CD4-positive, alpha-beta T cell treated with Interleukin-15 for 4 hours (primary cell): ENCODE results near the gene SFMBT1.

ENCODE experiments used
- DNase-seq: peaks from one replicate; pipeline ENCODE4 v3.0.0-alpha.2; 2020; ENCODE audit warnings: low spot score

The SFMBT1 gene

DNA sequence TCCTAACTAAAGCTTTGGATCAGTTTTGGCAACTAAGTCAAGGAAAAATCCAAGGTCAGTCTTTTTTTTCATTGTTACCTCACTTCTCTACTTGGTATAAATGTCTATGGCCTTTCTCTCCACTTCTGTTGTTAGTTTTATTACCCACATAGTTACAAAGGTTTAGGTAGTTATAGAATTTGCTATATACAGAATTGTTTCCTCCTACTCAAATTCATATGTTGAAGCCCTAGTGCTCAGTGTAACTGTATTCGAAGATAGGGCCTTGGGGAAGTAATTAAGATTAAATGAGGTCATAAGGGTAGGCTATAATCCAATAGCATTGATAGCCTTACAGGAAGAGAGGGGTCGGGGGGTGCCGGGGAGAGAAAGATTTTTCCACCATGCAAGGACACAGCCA lies 128.8 kb downstream of the SFMBT1 start:
- DNase-seq, result no peak

GRCh38 chr3:52915294-52915693 lies 130.6 kb downstream of the SFMBT1 start:
- DNase-seq, result no peak

GRCh38 chr3:52912885-52913731 lies 132.8 kb downstream of the SFMBT1 start:
- DNase-seq, result no peak

DNA sequence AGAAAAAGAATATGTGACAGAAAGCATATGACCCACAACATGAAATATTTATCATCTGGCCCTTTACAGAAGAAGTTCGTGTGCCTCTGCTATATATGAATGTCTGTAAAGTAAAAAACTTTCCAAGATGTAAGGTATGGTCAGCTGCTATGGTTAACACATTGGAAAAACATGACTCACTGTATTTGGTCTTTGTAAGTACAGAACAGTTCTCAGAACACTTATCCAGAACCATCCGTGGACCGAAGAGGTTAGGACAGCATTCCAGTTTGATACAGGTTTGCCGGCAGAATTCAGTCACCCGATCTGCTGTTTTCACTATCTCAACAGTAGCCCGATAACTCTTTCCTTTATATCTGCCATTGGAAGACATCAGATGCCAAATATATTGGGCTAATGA lies 135.1 kb downstream of the SFMBT1 start:
- DNase-seq, result no peak

DNA sequence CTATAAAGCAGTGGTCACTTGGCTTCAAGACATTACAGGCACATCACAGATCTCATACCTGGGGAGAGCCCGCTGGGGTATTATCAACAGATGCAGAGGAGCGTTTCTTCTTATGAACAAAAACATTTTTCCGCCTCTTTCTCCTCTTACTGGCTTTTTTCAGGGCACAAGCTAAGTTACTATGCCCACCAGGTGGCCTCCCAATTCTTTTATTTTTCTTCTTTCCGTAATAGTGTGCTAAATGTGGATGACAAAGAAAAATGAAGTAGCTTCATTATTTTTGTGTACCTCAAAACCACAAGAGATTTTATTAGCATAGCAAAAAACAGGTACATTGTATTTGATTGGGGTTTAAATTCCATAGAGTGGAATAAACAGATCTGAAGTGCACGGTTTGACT lies 138.4 kb downstream of the SFMBT1 start:
- DNase-seq, result no peak

GRCh38 chr3:52904552-52904951 lies 141.3 kb downstream of the SFMBT1 start:
- DNase-seq, result no peak

GRCh38 chr3:52904000-52904399 lies 141.9 kb downstream of the SFMBT1 start:
- no peak for DNase-seq

DNA sequence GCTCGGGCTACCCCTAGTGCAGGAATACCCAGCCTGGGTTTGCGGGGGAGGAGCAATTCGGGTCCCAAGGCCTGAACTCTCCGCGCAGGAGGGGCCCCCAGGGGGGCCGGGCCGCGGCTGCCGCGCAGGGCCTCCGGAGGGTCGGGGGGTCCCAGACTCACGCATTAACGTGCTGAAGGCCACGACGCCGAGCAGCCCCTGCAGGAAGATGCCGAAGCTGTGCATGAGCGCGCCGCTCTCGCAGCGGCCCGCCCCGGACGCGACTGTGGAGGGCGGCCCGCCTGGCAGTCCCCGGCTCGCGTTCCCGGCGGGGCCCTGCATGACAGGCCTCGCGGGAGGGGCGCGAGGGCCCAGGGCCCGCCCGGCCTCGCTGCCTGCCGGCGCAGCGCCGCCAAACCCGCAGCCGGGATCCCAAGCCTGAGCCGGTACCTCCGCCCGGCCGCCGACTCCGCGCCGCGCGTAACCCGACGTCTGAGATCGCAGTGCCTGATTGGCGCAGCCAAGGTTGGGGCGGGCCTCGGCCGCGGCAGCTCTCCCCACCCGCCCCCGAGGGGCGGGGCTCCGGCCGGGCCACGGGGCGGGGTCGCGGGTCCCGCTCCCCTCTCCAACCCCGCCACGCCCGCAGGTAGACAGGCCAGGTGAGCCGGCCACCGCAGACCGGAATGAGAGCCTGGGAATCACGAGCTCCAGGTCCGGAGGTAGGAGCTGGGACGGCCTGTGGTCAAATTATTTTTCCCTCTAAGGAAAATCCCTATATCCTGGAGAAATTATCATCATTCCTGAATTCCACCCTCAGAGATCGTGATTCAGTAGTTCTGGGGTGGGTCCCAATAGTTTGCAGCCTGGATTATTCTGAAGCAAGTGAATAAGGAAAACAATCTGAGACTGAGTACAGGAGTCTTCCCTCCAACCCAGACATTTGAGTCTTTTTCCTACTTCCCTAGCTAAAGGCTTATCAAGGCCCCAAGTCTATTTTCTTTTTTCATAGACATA lies 148.4 kb downstream of the SFMBT1 start, which contains the start of gene STIMATE:
TSS of gene STIMATE (minus strand) at position 419 of the 993 bp plus-strand sequence. CDS start at position 321, 98 bp downstream.
- DNase-seq, result peak; percentile 87

DNA sequence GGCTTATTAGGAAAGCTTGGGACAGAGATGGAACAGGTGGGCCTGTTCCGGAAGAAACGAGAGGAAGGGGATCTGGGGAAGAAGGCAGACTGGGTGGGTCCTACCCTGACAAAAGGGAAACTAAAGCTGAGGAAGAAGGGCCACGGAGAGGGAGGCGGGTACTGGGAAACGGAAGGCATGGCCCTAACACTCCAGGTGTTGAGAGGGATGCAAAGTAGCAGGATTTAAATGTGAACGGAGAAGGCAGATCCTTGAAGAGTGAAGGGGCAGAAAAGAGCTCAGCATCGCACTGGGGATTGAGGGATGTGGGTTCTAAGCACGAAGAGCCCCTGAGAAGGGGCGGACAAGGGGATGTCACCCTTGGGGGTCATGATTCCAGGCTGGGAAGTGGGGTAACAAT lies 149.3 kb downstream of the SFMBT1 start:
- no peak for DNase-seq

GRCh38 chr3:52896151-52896550 lies 149.7 kb downstream of the SFMBT1 start:
- DNase-seq, result no peak

DNA sequence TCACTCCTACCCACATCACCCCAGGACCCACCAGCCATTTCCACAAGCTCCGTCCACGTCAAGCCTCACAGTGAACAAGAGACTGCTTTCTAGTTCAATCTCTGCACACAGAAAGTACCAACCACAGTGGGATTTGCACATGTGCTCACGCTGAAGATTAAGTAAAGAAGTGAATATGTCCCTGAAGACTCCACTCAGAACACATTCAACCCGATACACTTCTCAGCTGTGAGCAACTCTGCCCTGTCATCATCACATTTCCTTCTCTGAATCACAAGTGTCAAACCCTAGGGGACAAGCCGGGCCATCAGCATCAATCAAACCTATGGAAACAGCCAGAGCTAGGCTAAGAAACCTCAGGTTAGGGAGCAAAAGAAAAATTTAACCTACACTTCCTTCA lies 150.5 kb downstream of the SFMBT1 start:
- DNase-seq, result peak; percentile 28

GRCh38 chr3:52894756-52895155 lies 151.1 kb downstream of the SFMBT1 start:
- DNase-seq, result no peak

DNA sequence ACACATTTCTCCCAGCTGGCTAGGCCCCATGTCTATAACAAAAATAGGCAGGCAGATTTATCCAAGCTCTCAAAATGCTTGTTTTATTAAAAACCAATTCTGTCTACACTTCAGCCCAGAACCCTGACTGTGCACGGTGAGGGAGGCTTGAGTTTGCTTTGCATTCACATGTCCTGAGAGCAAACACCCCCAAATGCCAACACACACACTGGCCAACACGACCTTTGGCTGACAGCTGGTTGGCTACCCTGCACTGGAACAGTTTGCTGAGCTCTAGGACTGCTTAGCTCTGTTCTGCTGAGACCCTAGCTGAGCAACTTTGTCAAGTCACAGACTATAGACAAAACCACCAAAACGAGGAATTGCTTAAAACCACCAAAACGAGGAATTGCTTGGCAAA lies 152.2 kb downstream of the SFMBT1 start:
- DNase-seq, result no peak

- peak; percentile 47 for DNase-seq
Measured at GRCh38 chr3:52892625-52893311, 153.1 kb downstream of the SFMBT1 start.

DNA sequence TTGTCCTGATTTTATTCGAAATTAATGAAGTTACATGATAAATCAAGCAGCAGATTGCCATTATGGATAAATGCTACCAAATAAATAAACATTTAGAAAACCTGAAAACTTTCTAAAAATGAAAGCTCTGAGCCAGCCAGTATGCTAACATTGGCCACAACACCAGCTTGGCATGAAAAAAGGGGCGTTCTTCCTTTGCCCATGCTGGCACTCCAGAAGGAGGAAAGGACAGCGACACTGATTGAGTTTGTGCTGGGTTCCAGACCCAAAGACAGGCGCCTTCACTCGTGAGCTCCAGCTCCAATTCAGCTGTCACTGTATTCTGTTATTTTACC lies 153.6 kb downstream of the SFMBT1 start:
- no peak for DNase-seq

GRCh38 chr3:52891615-52892081 lies 154.2 kb downstream of the SFMBT1 start:
- no peak for DNase-seq

- no peak for DNase-seq
Measured at GRCh38 chr3:52891164-52891563, 154.7 kb downstream of the SFMBT1 start.

DNA sequence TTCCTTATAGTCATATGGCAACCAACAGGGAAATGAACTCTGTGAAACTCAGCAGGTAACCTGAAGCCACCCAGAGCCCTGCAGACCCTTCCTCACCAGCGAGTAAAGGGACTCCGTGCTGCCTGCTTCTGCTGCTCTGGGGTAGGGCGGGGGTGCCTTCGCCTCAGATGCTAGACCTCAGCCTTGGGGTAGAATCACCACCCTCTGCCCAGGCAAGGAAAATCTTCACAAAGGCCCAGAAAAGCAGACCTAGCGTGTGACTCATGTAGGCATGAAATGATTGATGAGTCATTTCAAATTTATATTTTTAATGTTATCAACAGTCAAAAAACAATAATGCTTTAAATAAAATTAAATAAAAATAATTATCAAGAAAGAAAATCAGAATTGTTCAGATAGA lies 155.1 kb downstream of the SFMBT1 start:
- DNase-seq, result peak; percentile 39

GRCh38 chr3:52889901-52890300 lies 156.0 kb downstream of the SFMBT1 start:
- no peak for DNase-seq

- DNase-seq, result no peak
Measured at GRCh38 chr3:52887166-52887565, 158.7 kb downstream of the SFMBT1 start.

GRCh38 chr3:52886049-52886730 lies 159.7 kb downstream of the SFMBT1 start:
- DNase-seq, result no peak

- no peak for DNase-seq
Measured at GRCh38 chr3:52882377-52882776, 163.5 kb downstream of the SFMBT1 start.
